ENCODE results near the gene BHMT2. TPM values are rescaled to one million over a fixed set of nuclear protein-coding genes. Genes with fewer than 3 reads are reported as not detected.

The BHMT2 gene
- total RNA-seq, 4 donors from 2014 or later: 1.3 to 16.4 (median 5.3) TPM; not detected in 1

DNA sequence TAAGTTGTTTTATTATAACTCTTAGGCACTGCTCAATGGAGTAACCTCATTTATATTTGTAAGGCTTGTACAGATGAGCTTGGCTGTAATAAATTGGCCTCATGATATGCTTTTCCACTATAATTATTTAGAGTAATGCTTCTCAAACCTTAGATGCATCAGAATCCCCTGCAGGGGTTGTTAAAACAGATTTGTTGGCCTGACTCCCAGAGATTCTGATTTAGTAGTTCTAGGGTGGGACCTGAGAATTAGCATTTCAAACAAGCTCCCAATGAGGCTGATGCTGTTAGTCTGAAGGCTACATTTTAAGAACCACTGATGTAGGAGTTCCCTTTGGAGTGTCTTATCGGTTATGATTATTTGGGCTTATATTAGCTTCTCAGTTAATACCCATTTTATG is 46.2 kb upstream of the BHMT2 start:
- no peaks in the 10 kb centered on the region for H3K27me3 ChIP-seq
- no peak overlapping the region for H3K4me3 ChIP-seq
- no peak overlapping the region for H3K27ac ChIP-seq
- H3K4me1 ChIP-seq: no peaks in the 10 kb centered on the region
- no peaks in the 10 kb centered on the region for H3K36me3 ChIP-seq
- no peak for TF ChIP-seq POLR2A (IDR thresholded peaks at IDR 0.05)
- TF ChIP-seq, protein P1, sequence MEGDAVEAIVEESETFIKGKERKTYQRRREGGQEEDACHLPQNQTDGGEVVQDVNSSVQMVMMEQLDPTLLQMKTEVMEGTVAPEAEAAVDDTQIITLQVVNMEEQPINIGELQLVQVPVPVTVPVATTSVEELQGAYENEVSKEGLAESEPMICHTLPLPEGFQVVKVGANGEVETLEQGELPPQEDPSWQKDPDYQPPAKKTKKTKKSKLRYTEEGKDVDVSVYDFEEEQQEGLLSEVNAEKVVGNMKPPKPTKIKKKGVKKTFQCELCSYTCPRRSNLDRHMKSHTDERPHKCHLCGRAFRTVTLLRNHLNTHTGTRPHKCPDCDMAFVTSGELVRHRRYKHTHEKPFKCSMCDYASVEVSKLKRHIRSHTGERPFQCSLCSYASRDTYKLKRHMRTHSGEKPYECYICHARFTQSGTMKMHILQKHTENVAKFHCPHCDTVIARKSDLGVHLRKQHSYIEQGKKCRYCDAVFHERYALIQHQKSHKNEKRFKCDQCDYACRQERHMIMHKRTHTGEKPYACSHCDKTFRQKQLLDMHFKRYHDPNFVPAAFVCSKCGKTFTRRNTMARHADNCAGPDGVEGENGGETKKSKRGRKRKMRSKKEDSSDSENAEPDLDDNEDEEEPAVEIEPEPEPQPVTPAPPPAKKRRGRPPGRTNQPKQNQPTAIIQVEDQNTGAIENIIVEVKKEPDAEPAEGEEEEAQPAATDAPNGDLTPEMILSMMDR (IDR thresholded peaks at IDR 0.05): no peak
- DNase-seq: no peak
- intact Hi-C loops (cut with DNase I; ENCODE audit: low total_unique reads): no loop called here
- H3K9me3 ChIP-seq: no peaks in the 10 kb centered on the region

DNA sequence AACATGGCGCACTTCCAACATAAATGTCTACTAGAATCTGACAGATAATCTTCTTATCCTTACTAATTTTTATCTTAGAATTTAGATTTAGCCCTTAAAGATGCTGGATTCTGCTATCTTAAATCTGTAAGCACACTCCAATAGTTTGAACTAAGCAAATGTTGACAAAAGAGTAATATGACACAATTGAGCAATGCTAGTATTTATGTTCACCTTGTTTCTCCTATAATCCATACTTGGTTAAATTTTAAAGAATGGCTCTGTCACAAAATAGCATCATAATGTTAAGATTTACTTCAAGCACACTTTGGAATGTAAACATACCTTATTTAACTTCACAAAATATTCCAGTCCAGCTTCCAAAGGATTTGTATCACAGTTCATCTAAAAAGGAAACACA is 45.6 kb upstream of the BHMT2 start:
- Histone ChIP-seq H3K9me3 (no peaks in the 10 kb centered on the region), H3K4me3 (no peak overlapping the region), H3K27ac (no peak overlapping the region), H3K27me3 (no peaks in the 10 kb centered on the region), H3K4me1 (no peaks in the 10 kb centered on the region), H3K36me3 (no peaks in the 10 kb centered on the region)
- intact Hi-C loops (cut with DNase I; ENCODE audit: low total_unique reads): no loop called here
- no peak for TF ChIP-seq POLR2A (IDR thresholded peaks at IDR 0.05)
- DNase-seq: no peak

DNA sequence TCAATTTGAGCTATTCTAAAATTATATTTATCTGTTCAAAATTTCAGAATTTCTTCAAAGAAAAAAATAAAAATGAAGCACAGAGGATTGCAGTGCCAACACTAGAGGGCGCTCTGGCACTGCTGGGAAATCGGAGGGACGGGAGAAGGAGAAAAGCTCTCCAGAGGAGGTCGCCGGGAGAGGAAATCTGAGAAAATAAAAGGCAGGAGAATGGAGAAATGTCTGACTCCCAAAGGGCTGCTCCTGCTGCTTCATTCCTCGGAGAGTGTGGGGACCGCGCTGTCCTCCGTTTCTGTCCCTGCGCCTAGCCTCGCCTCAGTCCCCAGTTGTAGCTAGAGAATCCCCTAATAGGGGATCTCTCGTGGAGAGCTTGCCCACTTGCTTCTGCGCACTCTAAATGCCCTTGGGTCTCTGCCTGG is 44.5 kb upstream of the BHMT2 start:
- no peaks in the 10 kb centered on the region for H3K4me1 ChIP-seq
- H3K27me3 ChIP-seq: no peaks in the 10 kb centered on the region
- H3K36me3 ChIP-seq: no peaks in the 10 kb centered on the region
- no peaks in the 10 kb centered on the region for H3K9me3 ChIP-seq
- peak overlapping the region in 1 of 2 donors; percentile 26 for H3K27ac ChIP-seq
- peak overlapping the region in 1 of 2 donors; percentile 17 for H3K4me3 ChIP-seq
- intact Hi-C loops (cut with DNase I; ENCODE audit: low total_unique reads): no loop called here
- no peak for TF ChIP-seq POLR2A (IDR thresholded peaks at IDR 0.05)
- TF ChIP-seq, protein P1 (IDR thresholded peaks at IDR 0.05): peak; percentile 71 to 97 (median 90)
- DNase-seq: peak; percentile 54 to 69

DNA sequence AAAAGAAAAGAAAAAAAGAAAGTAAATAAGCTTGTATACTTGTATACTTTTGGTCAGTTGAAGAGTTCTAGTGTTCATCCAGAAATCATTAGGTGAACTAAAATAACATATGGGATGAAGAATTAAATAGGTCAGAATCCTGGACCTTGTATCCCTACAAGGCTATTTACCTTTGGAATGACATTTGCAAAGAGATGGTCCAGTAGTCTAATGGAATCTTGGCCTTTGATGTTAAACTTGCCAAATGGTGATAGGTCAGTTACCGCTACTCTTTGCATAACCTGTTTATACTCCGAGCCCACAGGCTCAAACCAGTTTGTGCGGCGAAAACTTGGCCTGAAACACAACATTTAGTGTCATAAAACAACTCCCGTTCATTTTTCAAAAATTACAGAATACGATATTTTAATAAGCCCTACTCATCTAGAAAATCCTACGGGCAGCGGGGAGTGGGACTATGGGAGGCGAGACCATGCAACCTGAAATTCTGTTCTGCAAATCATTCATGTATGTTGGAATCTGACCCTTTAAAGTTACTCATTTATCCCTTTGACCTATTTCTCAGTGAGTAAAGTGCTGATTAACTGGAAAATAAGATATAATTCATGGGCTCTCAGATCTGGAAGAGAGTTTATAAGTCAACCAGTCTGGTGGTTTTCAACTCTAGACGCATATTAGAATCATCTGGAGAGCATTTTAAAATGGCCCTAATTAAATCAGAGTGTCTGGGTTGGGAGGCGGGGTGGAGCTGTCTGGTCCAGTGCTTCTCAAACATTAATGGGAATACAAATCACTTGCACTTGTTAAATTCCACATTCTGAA is 38.7 kb upstream of the BHMT2 start:
- no peak for TF ChIP-seq POLR2A (IDR thresholded peaks at IDR 0.05)
- TF ChIP-seq, protein P1 (IDR thresholded peaks at IDR 0.05): no peak
- Histone ChIP-seq H3K36me3 (no peaks in the 10 kb centered on the region), H3K27ac (no peak overlapping the region), H3K9me3 (no peaks in the 10 kb centered on the region), H3K4me3 (no peak overlapping the region), H3K27me3 (no peaks in the 10 kb centered on the region), H3K4me1 (no peaks in the 10 kb centered on the region)
- intact Hi-C loops (cut with DNase I; ENCODE audit: low total_unique reads): no loop called here
- no peak for DNase-seq

DNA sequence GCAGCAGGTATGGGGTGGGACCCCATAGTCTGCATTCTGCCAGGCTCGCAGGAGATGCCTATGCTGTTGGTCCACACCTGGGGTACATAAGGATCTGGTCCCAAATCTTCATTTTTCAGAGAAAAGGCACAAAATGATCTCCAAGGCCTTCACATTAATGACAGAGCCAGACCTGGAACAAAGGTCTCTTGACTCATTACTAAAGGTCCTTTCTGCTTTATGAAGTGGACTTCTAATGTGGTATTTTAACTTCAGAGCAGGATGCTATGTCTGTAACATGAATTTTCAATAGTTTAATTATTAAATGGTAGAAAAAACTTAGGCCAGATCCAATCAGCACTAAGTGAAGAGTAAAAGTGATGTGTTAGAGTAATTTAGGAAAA is 38.1 kb upstream of the BHMT2 start:
- TF ChIP-seq POLR2A (IDR thresholded peaks at IDR 0.05): no peak
- TF ChIP-seq, protein P1 (IDR thresholded peaks at IDR 0.05): no peak
- no peaks in the 10 kb centered on the region for H3K27me3 ChIP-seq
- H3K4me3 ChIP-seq: no peak overlapping the region
- no peaks in the 10 kb centered on the region for H3K4me1 ChIP-seq
- no peaks in the 10 kb centered on the region for H3K36me3 ChIP-seq
- intact Hi-C loops (cut with DNase I; ENCODE audit: low total_unique reads): no loop called here
- no peak for DNase-seq
- H3K9me3 ChIP-seq: no peaks in the 10 kb centered on the region
- H3K27ac ChIP-seq: no peak overlapping the region

Data from uterus (tissue), 4 donors.